GM19397 (cell line): Measurements from ENCODE around the gene CSPG4.

Experiments
- ATAC-seq: cut with Tn5 transposase; IDR thresholded peaks from one replicate; pipeline ENCODE4 v1.9.1; 2021; ENCODE audit warnings: mild to moderate bottlenecking, moderate library complexity; ENCODE audit not compliant: unreplicated experiment

Gene CSPG4

DNA sequence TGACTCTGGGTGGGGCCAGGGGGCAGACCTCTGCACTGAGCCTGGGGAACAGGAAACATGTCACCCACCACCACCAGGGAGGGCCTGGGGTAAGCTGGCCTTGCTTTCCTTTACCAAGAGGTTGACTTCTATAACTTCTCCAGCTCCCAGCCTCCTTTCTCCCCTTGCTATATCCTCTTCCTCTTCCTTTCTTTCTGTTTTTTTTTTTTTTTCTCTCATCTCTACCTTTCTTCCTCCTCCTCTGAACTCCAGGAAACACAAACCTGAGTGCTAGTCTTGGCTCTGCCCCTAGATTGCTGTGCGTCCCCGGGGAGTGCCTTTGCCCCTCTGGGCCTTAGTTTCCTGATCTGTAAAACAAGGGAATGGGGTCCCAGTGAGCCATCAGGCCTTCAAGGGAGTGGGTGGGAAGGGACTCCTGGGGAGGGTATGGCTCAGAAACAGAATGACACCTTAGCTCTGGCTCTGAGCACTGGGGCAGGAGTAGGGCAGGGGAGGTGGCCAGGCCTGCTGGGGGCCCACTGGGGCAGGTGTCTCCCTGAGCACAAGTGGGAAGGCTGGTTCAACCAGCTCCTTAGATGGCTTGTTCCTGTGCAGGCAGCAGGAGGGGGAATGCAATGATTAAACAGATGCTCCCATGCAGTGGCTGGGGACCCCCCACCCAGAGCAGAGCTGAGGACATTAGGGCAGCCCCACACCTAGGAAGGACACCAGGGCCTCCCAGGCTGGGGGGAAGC lies 60.7 kb downstream of the CSPG4 start:
- ATAC-seq: no peak

DNA sequence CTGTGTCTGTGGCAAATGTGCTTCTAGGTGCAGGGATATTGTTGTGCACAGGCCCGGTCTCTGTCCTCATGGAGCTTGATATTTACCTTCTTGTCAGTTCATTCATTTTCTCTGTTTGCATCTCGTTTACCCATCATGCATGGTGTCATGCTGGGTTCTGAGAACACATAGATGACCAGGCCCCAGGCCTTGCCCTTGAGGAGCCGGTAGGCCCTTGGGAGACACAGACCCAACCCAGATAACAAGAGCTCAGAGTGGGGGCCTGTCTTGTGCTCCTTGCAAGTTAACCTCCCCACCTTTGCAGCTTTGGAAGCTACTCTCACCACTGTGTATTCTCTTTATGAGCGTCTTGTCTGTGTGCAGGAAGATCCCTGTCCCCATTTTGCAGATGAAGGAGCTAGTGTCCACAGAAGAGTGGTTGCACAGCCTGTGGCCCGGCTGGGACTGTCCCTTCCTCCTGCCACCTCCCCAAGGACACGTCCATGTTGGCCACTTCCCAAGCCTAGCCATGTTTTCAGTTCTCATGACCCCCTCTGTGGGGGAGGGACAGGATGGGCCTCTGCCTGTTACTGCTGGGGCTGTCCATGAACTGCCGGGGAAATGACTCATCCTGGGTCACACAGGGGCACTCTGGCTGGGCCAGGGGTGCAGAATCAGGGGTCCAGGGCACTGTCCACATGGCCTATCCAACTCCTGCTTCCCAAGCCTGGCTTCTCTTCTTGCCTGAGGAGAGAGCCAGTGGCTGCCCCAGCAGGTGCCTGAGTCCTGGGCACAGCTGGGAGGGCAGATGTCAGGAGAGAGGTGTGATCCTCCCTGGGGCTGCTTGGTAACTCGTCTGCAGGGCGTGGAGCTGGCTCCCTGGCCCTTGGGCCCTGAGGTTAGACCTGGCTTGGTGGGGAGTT lies 61.5 kb downstream of the CSPG4 start:
- no peak for ATAC-seq

DNA sequence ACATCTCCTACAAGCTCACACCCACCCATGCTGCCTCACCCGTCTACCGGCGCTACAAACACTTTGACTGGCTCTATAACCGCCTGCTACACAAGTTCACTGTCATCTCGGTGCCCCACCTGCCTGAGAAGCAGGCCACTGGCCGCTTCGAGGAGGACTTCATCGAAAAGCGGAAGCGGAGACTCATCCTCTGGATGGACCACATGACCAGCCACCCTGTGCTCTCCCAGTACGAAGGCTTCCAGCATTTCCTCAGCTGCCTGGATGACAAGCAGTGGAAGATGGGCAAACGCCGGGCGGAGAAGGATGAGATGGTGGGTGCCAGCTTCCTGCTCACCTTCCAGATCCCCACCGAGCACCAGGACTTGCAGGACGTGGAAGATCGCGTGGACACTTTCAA lies 62.8 kb downstream of the CSPG4 start:
- ATAC-seq: no peak

DNA sequence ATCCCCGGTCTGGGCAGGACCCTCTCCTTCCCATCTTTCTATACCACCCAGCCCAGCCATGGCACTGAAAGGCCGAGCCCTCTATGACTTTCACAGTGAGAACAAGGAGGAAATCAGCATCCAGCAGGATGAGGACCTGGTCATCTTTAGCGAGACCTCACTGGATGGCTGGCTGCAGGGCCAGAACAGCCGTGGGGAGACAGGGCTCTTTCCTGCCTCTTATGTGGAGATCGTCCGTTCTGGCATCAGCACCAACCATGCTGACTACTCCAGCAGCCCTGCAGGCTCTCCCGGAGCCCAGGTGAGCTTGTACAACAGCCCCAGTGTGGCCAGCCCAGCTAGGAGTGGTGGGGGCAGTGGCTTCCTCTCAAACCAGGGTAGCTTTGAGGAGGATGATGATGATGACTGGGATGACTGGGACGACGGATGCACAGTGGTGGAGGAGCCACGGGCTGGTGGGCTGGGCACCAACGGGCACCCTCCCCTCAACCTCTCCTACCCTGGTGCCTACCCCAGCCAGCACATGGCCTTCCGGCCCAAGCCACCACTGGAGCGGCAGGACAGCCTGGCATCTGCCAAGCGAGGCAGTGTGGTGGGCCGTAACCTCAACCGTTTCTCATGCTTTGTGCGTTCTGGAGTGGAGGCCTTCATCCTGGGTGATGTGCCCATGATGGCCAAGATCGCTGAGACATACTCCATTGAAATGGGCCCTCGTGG lies 63.4 kb downstream of the CSPG4 start:
- no peak for ATAC-seq

DNA sequence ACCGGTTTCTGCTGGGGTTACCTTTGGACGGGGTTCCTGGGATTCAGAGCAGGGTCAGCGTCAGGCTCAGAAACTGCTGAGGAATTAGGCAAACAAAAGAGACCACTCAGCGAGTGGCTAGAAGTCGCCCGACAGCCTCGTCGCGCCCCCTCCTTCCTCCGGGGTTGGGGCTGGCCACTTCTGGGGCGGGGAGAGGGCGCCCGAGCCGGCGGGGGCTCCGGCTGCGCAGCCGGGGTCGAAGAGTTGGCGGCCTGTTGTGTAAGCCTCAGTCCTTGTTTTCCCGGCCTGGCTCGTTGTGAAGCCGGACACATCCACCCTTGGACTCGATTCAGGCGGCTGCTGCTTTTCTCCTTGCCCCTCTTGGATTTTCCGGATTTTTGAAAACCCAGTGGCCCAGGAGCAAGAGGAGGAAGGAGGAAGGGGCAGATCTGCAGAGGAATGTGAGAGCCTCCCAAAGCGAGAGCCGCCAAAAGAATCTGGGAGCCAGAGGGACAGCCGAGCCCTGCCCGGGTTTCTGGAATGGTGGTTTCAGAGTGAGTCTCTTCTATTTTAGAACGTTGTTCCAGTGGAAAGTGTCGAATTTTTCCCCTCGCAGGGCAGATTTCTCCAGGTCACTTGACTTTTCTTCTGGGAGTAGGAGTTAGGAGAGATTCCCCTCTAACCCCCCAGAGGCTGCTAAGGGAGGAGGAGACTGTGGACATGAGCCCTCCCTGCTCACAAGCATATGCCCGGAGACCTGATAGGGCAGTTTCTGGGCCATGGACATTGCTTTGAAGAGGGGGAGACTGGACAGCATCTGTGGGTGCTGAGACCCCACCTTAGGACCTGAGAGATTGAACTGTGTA lies 64.3 kb downstream of the CSPG4 start:
- ATAC-seq: no peak

DNA sequence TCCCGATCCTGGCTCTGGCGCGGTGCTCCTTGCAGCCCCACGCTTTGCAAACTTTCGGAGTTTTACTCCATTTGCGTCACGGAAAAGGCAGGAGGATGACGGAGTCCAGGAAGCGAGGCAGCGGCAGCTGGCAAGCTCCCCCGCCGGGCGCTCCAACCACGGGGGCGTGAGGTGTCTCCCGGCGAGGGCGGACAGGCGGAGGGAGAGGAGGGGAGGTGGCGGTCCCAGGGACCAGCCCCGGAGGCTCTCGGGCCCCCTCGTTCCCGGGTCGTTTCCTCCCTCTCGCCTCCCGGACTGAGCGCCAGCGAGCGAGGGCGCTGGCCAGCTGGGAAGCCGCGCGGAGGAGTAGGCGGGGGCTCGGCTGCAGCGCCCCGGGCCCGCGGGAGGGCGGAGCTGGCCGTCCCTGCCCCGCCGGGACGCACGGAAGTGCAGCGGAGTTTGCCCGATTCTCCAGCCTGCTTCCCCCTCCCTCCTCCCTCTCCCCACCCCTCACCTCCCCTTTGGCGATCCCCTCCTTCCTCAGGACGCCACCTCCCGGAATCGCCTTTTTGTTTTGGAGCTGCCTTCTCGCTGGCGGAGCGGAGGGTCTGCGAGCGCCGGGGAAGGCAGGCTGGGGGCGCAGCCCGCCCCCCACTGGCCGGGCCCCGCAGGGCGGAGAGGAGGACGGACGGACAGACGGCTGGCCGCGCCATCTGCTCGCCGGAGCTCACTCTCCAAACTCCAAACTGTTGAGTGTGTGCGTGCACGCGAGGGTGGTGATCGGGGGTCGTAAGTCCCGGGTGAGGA lies 65.1 kb downstream of the CSPG4 start, which contains the start of gene SNX33:
TSS of gene SNX33 (plus strand) at position 543 of the 786 bp plus-strand sequence. CDS start 1,191 bp downstream, outside the sequence.
- no peak for ATAC-seq

DNA sequence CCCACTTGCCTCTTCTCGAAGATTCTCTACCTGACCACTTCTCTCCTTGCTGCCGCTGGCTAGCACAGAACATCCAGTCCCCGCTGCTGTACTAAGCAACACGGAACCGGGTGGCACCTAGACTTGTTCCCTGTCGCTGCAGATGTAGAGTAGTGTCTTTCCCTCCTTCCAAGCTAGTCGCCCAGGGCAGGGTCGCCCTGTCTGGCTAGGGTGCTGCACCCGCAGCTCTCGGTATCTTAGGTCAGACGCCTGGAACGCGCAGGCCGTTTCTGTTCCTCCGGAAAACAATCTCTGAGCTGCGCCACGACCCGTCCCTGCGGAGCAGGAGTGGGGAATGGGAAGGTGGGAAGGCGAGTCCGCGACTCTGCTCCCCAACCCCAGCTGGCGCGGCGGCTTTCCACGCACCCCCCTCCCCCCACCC lies 65.7 kb downstream of the CSPG4 start:
- no peak for ATAC-seq

DNA sequence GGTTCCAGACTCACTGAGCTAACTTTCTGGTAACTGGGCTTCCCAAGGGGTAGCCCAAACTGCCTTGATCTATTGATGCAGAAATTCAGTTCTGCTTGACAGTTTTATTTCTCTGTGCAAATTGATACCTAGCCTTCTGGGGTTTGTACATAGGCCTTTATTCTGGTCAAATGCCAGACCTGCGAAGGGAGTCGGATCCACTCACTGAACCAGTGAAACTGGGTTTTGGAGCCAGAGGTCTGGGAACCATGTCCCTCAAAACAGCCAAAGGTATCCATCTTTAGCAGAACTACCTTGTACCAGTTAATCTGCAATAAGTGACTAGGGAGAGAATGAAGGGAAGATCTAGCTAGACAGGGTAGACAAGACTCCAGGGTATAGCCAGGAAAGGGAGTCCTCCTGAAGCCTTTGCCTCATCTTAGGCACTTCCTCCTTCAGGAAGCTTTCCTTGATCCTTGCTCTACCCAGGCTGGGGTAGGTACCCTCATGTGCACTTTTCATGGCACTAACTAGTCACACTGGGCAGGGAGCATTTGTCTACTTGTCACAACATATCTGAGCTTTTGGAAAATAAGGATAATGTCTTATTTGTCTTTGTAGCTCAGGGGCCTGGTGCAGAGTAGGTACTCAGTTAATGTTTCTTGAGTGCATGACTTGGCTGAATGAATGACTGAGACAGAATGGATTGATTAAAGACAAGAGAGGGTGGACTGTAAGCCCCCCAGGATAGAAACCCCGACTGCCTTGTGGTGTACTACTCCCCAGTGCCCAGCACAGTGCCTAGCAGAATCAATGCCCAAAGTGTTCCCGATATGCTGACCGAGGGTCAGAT lies 66.3 kb downstream of the CSPG4 start:
- ATAC-seq: no peak

DNA sequence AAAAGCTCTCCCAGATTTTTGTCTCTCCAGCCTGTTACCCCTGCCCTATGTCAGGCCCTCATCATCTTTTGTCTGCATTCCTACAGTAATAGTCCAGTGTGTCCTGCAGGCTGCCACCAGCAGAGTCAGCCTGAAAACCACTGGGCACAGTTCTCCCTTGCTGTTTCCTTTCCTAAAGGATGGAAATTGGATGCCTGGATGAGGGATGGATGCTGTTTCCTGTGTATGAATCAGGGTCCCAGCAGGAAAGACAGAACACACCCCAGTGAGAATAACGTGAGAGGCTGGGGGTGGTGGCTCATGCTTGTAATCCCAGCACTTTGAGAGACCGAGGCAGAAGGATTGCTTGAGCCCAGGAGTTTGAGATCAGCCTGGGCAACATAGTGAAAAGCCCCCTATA lies 68.3 kb downstream of the CSPG4 start:
- no peak for ATAC-seq

DNA sequence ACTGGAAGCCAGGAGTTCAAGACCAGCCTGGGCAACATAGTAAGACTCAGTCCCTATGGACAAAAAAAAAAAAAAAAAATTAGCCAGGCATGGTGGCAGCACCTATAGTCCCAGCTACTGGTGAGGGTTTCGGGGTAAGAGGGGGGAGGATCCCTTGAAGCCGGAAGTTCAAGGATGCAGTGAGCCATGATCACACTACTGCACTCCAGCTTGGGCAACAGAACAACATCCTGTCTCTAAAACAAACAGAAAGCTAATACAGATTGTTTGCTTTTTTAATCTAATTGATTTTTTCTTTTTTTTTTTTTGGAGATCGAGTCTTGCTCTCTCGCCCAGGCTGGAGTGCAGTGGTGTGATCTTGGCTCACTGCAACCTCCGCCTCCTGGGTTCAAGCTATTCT lies 71.0 kb downstream of the CSPG4 start:
- ATAC-seq: no peak

DNA sequence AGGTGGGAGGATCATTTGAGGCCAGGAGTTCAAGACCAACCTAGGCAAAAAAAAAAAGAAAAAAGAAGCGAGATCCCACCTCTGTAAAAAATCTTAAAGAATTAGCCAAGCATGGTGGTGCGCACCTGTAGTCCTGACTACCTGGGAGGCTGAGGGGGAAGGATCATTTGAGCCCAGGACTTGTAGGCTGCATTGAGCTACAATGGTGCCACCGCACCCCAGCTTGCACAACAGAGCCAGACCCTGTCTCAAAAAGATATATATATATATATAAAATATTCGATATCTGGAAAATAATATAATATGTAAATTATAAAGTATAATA lies 71.5 kb downstream of the CSPG4 start:
- no peak for ATAC-seq

DNA sequence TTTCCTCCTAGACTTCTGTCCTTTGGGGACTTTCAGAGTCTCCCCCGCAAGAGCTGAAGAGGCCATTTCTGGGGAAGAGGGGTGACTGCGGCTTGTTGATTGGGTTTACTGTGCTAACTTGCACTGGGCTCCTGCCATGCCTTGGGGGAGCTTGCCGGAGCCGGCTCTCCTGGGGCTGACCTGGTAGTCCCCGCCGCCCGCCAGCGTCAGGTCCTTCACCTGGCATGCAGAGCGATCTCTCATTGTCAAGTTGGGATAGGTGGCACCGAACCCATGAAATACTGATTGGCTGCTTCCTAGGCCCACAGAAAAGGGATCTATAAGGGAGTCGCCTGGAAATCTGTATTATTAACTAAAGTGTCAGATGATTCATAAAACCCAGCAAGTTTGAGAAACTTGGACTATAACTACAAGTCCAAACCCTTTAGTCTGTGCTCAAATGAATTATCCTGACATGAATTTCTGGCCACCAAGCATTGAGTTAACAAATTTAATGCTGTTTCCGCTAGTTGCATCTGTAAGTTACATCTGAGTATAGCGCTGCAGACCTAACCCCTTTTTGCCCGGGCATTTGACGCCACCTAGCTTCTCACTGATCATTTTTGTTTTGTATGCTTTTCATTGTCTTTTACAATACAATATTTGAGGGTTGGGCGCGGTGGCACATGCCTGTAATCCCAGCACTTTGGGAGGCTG lies 72.0 kb downstream of the CSPG4 start:
- ATAC-seq: peak; percentile 25

DNA sequence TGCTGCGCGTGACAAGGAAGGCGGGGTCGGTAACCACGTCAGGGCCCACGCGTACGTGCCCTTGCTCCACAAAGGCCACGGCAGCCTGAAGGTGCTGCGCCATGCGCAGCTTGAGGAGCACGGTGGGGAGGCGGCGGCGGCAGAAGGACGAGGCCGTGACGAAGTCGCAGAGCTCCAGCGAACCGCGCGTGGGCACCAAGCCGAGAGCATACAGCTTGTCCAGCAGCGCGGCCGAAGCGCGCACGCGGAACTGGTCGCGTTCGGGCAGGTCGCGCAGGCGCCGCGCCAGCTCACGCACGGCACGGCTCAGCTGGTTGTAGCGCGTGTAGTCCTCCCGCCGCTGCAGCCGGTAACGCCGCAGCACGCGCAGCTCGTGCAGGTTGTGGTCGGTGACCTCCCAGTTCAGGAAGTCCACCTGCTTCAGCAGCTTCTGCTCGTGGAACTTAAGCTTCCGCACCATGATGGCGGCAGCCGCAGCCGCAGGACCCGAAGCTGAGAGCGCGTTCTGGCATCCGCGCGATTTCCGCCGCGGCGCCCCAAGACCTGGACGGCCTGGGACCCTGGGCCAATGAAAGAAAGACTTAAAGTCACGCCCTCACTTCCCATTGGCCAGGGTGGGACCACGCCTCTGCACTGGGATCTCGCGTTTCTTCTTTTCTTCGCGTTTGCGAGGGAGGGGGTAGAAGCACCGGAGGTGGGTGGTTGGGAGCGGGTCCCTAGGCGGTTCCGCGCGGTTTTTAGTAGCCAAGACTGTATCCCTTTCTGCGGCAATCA lies 72.8 kb downstream of the CSPG4 start, which contains the start of gene IMP3:
TSS of gene IMP3 (minus strand) at position 516 of the 774 bp plus-strand sequence. CDS start at position 460, 56 bp downstream.
- peak; percentile 94 for ATAC-seq

DNA sequence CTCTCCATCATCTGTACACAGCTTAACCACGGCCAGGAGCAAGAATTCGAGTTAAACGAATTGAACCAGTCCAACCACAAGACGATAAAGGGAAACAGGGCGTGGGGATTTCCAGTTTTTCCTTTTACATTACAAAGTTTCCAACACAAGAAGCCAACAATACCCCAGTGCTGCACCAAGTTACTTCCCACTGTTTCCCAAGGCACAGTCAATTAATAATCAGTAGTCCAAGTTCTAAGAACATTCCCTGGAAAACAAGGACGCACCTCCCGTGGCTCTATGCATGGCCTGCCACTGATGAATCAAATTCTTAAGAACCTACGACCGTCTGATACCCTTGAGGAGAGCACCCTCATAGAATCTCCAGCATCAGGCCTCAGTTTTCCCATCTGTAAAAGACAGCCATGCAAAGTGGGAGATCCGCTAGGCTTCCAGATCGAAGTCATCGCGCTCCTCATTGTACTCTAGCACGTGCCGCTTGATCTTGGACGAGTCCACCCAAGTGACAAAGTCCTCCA lies 73.4 kb downstream of the CSPG4 start:
- ATAC-seq: no peak

DNA sequence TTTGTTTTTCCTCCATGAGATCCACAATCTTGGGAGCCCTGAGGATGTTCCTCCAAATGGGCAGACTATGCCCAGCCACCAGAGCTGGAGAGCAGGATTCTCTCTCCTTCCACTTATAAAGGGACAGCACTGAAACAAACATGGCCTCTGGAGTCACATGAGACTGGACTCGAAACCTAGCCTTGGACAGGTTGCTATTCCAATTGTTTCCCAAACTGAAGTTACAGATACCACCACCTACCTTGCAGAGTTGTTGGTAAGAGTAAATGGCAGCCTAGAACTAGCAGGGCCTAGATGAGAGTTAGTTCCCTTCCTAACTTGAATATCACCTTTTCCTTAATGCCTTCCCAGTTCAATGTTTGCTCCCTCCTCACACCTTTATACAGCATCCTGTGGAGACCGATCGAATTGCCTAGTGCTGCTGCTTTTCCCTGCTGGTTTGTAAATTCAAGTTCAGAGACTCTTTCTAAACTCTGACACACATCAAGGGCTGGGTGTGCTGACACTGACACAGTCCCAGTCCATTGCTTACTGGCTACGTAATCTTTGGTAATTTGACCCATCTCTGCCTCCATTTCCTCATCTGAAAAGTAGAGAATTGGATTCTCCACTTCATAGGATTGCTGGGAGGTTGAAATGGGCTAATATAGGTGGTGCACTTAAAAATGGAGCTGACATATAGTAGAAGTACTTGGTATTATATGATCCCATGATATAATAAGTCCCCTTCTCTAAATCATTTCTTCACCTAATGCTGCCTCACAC lies 75.2 kb downstream of the CSPG4 start:
- ATAC-seq: no peak

DNA sequence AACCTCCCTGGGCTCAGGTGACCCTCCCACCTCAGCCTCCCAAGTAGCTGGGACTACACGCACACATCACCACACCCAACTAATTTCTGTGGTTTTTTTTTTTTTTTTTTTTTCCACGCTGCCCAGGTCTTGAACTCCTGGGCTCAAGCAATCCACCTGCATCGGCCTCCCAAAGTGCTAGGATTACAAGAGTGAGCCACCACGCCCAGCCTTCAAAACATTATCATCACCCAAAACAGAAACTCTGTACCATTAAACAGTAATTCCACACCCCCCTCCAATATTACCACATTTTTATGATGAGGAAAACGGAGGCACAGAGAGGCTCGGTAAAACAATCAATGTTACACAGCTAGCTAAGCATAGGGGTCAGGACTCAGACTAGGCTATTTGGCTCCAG lies 76.6 kb downstream of the CSPG4 start:
- ATAC-seq: no peak
